Hematopoietic multipotent progenitor cell treated with erythropoietin and hydrocortisone succinate and interleukin-3 and kit ligand, for 4 days (in vitro differentiated cells): Measurements from ENCODE around the gene PRTG.
"Not testable (repeated sequence)": the region's sequence is repeated elsewhere in the genome, so short reads cannot be mapped to it uniquely, and the experiment has no call there.

Experiments used
- DNase-seq: peaks from one replicate; pipeline ENCODE4 v3.0.0-alpha.2; 2015

Gene PRTG

DNA sequence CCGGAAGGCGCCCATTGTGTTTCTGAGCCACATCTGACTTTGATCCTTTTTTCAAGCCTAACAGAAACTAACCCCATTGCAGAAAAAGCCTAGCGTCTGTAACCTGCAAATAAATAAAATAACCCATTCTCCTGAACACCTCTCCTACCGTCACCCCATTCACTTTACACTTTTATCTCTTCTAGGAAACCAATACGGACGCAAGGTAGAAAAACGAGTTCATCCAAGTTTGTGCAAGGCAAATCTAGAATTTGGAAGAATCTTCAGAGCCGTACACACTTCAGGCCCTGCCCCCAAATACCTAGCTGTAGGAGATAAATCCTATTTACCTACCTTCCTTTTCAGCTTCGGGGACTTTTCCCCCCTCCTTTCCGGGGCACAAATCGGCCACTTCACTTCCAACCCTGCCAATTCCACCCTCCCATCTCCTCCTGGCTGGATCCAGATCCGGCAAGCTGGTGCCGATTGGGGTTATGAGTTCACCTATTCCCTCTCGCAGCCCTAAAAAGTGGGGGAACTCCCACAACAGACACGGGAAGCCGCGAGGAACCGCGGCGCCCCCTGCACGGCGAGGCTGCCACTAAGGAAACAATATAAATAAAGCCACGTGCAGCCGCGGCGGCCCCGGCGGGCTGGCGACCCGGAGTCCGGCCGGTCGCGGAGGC, 987 bp downstream of the PRTG start:
- DNase-seq = peak; percentile 11

DNA sequence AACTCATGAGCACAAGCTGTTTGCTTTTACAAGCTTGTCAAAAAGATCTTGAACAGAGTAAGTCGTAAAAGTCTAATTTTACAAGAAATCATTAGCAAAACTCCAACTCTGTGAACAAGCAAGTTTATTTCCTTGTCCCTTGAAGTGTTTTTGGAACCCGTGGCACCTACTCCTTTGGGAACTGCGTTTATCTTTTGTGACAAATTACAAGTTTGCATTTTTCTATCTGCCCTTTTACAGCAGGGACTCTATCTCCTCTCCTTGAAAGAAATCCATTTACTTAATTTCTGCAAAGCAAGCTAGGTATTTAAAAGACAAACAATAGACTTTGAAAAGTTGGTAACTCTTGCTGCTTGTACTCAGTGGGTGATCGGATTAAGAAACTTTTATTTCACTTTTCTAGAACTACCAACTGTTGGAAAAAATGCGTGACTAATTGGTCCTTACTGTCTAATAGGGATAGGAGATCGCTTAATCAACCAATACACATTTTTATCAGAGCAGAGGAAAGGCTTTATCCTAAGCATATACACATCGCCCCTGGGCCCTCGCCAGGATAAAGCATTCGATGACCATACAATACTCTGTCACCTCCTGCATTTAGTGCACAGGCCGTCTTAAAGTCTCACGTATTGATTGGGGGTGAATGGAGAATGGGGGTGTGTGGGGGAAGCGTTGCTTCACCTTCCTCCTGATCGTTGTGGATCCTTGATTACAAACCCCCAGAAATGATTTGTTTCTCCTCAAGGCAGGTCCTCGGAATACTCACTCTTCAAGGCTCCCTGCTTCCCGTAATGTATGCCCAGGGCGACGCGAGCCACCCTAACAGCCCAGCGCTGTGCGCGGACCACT, 1.7 kb downstream of the PRTG start:
- no peak for DNase-seq

DNA sequence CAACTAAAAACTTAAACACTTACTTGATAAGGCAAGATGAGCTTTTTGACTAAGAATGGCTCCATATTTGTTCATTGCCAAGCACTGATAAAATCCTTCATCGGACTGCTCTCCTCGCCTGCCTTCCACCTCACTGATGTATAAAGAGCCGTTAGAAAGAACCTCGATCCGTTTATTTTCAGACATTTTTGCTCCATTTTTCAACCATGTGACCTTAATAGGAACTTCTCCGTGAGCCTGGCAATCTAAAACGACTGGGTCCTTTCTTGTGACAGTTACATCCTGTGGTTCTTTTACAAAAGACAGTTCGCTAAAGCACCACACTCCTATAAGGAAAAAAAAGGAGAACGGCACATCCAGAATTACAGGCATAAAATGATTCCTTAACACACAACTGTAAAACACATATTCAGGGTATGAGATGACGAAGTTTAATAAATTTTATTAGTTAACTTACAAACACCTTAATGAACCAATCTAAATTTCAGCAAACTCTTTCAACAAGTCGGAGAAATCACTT, 2.5 kb downstream of the PRTG start:
- no peak for DNase-seq

DNA sequence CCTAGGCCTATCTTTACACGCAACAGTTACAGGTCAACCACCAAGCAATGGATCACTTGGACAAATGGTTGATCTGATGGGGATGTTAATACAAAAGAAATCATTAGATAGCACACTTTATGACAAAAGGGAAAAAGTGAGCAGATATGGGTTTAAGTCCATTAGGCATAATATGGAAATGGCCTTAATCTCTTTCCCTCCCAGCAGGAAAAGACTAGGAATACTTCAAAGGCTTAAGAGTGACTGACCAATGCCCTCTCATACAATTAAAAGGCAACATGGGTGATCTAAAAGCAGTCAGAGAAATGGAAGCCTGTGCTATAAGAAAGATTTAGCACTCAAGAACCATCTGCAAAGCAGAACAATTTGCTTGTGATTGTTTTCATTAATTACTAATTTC, 3.3 kb downstream of the PRTG start:
- no peak for DNase-seq

DNA sequence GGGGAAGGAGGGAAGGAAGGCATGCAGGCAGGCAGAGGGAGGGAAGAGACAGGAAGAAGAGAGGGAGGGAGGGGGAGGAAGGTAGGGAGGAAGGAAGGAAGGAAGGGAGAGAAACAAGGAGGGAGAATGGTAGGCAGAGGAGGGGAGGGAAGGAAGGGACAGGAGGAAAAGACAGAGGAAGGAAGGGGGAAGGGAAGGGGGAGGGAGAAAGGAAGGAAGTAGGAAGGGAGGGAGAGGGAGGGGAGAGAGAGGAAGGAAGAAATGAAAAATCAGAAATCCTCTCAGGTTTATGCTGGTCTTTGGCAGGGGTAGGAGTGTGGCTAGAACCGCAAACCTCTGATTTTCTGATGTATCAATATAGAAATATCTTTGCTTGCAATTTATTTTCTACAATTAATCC, 4.2 kb downstream of the PRTG start:
- no peak for DNase-seq

DNA sequence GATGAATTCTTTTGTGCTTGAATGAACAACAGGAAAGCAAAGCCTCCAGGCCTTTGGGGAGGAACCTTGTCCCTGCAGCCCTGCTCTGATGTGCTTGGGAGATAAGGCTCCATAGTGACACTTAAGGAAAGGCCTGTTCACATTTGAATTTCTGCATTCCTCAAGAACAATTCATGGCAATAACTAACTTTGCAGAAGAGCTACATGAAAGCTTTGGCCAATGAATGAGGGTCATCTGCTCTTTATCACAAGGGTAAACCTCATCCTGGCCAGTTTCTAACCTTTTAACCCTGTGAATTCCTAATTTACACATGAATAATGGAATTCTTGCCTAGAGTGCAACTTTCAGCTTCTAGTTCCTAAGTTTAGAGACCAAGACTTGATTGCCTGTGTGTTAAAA, 5.6 kb downstream of the PRTG start:
- peak; percentile 9 for DNase-seq

DNA sequence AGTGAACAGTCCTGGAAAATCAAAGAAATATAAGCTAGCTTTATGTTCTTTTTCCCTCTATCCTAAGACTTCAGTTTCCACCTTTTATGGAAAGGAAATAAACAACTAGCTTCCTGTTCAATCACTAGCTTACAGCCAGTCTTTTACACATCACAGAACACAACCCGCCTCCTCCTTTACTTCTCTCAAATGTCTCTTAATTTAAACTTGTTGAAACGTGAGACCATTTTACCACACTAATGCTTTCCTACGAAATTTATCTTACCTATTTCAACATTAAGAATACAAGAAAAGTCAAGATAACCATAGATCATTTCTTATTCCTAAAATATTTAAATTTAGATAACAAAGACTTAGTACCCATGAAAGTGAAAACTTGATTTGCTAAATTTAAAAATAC, 6.2 kb downstream of the PRTG start:
- DNase-seq = no peak

DNA sequence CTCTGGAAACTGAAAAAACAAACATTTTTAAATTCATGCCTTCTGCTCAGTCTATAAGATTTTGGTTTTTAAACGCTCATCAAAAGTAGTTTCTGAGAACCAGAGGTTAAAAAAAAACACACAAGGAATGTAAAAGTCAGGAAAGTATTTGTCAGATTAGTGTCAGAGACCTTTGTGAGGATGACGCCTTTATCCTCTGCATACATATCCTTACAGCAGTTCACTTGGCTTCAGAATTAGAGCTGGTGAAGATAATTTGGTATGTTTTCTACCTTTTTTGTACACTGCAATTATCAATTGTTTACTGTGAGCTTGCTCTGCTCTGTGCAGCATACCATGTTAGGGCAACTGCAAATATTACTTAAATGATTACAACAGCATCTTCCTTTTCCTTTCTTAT, 8.3 kb downstream of the PRTG start:
- DNase-seq = no peak

DNA sequence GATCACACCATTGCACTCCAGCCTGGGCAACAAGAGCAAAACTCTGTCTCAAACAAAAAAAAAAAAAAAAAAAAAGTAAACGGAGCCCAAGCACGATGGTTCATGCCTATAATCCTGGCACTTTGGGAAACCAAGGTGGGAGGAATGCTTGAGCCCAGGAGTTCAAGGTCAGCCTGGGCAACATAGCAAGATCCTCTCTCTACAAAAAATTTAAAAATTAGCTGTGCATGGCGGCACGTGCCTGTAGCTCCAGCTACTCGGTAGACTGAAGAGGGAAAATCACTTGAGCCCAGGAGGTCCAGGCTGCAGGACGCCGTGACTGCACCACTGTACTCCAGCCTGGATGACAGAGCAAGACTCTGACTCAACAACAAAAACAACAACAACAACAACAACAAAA, 9.5 kb downstream of the PRTG start:
- DNase-seq = not testable (repeated sequence)

DNA sequence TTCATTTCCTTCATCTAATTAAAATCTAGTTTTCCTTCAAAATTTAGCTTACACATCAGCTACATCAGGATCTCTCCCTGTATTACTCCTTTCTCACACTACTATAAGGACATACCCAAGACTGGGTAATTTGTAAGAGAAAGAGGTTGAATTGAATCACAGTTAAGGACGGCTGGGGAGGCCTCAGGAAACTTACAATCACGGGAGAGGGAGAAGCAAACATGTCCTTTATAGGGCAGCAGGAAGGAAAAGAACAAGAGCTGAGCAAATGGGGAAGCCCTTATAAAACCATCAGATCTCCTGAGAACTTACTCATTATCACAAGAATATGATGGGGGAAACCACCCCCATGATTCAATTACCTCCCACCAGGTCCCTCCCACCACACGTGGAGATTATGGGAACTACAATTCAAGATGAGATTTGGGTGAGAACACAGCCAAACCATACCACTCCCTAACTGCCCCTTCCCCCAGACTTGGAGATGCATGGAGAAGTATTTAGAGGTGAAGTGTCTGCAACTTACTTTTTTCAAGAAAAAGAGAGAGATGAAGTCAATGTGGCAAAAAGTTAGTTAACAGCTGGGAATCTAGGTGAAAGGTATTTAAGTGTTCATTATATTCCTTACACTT, 21.3 kb downstream of the PRTG start:
- no peak for DNase-seq

DNA sequence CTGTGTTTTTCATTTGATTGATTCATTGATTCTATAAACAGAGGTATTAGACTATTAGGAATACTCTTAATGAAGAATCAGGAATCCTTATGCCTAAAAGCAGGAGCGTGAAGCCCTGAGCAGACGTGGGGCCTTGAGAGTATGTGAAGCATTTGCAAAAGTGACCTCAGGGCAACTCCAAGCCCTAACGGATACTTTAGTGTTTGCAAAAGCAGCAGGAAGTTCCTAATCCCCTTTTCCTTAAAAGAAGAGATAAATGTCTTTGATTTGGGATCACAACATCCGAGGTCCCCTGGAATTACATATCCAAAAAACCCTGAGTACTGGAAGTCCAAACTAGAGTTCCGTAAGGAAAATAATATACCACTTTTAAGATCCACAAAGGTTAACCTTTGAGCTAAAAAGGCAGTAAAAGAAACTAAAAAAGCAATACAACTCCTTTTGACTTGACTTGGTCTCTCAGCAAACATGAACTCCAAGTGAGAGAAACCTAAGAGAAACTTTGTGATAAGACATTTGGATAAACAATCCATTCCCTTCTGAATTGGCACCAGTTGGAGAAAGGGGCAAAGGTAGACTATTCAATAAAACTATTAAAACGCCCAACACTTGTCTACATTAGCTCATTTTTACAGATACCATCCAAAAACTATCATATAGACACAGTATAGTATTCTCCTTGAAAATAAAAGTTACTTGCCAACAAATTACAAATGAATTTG, 27.4 kb downstream of the PRTG start:
- DNase-seq = no peak

DNA sequence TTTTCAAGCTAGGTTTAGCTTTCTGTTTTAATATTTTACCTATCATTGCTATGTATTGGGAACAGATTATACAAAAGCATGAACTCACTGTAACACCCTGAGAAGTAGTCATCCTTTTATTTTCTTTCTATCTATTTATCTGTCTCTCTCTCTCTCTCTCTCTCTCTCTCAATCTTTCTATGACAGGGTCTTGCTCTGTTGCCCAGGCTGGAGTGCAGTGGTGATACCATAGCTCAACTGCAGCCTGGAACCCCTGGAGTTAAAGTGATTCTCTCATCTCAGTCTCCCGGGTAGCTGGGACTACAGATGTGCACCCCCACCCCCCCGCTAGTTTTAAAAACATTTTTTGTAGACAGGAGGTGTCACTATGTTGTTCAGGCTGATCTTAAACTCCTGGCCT, 28.9 kb downstream of the PRTG start:
- no peak for DNase-seq

DNA sequence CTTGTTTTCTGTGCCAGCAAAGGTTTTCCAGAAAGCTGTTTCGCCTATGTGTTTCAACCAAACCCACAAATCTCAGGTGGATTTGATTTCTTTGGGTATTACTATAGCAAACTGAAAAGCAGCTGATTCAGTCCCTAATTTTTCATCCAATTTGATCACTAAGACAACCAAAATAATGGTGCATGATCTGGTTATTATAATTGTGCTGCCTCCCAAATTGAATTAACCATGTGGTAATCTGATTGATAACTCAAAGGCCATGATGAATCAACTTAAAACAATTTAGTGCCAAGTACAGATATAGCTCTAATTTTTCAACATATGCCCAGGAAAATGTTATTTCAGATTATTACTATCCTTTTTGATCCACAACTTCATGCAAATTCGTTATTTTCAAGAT, 30.6 kb downstream of the PRTG start:
- no peak for DNase-seq

DNA sequence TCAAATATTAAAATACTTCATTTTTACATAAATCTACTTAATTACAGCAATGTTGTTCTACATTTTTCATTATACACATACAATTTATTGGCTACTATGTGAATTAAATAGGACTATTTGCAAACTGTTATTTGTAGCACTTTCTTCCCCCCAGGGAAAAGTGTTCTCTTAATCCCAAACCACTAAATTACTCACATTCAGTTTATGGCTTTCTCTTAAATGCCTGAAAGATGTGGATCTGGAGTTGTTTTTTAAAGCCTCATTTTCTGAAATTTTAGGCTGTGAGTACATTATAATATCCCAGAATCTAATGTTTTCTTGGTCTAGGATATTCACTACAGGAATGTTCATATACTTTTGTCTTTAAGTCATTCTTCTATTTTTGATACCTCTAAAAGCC, 32.7 kb downstream of the PRTG start:
- no peak for DNase-seq

DNA sequence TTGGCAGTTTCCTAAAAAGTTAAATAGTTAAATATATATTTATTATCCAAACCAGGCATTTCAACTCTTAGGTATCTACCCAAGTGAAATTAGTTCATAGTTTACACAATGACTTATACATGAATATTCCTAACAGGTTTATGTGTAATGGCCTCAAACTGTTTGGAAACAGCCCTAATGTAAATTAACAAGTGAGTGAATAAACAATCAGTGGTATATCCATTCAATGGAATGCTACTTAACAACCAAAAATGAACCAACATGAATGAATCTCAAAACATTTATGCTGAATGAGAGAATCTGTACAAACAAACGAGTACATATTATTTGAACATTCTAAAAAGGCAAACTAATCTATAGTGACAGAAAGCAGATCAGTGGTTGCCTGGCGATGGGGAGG, 33.5 kb downstream of the PRTG start:
- no peak for DNase-seq

DNA sequence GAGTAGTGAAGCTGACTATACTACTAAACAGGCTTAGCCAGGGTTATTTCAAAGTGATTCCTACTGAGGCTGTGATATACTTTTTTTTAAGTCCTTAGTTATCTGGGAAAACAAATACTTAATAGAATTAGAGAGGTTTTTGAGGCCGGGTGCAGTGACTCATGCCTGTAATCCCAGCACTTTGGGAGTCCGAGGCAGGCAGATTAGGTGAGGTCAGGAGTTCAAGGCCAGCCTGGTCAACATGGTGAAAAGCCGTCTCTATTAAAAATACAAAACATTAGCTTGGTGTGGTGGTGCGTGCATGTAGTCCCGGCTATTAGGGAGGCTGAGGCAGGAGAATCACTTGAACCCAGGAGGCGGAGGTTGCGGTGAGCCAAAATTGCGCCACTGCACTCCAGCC, 34.2 kb downstream of the PRTG start:
- DNase-seq = no peak

DNA sequence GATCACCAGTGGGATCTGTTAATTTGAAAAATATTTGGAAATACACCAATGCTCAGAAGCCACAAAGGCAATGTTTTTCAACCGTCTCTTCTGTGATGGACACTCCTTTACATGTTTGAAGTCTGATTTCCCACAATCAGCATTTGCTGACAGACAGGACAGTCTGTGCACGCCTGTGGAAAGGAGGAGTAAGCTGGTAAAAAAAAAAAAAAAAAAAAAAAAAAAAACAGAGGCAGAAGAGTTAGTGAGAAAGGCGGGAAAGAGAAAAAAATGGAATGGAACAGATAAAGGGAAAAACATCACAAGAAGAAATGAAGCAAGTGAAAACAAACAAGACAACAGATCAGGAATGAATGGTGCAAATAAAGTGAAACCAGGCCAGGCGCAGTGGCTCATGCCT, 35.0 kb downstream of the PRTG start:
- no peak for DNase-seq

DNA sequence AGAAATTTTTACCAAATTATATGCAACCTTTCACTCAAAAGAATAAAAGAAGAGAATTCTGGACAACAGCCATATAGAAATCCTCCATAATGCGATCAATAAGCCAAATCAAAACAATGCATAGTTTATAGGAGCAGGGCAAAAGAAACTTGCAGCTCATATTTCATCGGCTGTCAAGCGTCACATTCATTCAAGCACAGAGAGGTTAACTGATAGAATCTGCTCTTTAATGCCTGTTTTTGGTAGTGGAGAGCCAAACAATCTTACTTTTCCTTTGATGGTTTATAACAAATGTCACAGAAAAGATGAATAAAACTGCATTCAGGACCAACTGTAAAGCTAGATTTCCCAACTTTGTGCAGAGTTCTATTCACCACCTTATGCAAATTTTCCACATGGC, 35.4 kb downstream of the PRTG start:
- DNase-seq = no peak

DNA sequence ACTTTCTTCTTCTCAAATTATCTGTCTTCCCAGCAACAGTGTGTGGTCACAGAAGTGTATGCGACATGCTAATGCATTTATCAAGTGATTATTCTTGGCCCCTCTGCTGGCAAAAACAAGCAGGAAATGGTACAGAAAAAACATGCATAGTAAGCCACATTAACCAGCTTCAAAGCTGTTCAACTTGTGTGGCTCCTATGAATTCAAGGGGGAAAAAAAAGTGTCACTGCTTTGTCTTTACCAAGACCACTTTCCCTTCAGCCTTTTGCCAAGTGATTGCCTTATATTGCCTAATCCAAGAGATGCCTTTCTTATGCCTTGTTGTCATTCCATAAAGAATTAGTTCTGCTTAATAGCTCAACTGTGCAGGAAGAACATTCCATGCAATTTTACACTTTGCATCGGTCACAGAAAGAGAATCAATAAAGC, 39.1 kb downstream of the PRTG start:
- DNase-seq = peak; percentile 18

DNA sequence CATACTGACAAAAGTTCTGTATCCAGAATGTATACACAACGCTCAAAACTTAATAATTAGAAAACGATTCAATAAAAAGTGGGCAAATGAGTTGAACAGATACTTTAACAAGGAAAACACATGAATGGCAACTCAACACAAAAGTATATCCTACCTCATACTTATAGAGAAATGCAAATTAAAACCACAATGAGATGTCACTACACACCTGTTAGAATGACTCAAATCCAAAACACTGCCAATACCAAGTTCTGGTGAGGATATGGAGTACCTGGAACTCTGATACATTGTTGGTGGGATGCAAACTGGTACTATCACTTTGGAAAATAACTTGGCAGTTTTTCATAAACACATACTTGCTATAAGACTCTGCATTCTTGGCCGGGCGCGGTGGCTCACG, 42.1 kb downstream of the PRTG start:
- DNase-seq = no peak

DNA sequence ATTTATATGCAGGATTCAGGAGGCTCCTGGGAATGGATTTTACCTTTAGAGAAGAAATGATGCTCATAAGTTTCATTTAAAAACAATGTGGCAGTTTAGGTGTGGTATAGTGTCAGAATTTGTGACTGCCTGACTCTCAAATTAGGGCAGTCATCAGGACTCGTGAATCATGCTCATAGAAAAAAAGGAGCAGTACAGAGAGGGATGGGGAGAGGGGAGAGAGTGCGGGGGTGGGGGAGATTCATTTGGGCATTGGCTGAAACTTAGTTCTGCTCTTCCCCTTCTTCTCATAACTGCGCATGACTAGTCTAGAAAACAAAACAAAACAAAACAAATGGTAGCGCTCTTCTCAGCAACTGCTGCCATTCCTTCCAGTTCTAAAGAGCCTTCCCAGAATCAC, 44.3 kb downstream of the PRTG start:
- no peak for DNase-seq

DNA sequence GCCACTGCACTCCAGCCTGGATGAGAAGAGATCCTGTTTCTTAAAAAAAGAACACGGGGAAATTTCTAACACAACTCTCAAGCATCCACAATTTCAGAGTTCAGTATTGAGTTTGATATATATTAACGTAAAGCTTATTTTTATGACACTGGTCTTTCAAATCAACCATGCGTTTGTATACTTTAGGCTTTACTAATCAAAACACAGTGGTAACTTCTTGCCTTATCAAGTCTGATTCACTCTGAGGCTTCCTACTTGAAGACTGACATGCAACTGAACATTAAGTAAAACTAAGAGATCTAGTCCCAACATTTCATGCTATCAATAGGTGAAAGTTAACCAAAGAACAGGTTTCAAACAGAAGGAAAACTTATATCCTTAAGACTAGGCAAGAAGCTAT, 46.7 kb downstream of the PRTG start:
- DNase-seq = no peak

DNA sequence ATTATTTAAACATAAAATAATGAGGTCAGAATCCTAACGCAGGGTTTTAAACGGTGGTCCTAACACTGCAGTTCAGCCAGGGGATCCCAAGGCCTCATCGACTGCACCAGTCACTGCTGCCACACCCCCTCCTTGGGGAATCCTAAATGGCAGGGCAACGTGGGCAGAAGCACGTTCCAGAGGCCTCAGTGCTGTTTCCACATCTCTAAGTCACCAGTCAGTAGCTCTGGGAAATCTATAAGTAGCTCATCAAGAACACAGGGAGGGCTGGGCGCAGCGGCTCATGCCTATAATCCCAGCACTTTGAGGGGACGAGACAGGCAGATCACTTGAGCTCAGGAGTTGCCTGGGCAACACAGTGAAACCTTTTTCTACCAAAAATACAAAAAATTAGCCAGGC, 47.5 kb downstream of the PRTG start:
- DNase-seq = no peak
